Type B pancreatic cell (in vitro differentiated cells): ENCODE data around the gene NTN1. TPM values are rescaled to one million over a fixed set of nuclear protein-coding genes. Genes with fewer than 3 reads are reported as not detected.

Experiments used
- DNase-seq: peaks from one replicate; pipeline ENCODE4 v3.0.0; 2021; ENCODE audit warnings: mixed read lengths; ENCODE audit not compliant: unreplicated experiment; ENCODE audit errors: extremely low spot score
- H3K27ac Mint-ChIP-seq: 2 replicates; pipeline ENCODE4 v1.8.0; 2021; ENCODE audit warnings: mild to moderate bottlenecking, mixed read lengths
- H3K27me3 Mint-ChIP-seq: 2 replicates; pipeline ENCODE4 v1.8.0; 2021; ENCODE audit warnings: mixed read lengths
- H3K36me3 Mint-ChIP-seq: 2 replicates; pipeline ENCODE4 v1.8.0; 2021; ENCODE audit warnings: mixed read lengths
- H3K4me1 Mint-ChIP-seq: one replicate; pipeline ENCODE4 v1.8.0; 2021; ENCODE audit warnings: mixed read lengths; ENCODE audit not compliant: unreplicated experiment
- H3K4me3 Mint-ChIP-seq: 2 replicates; pipeline ENCODE4 v1.8.0; 2021; ENCODE audit warnings: mild to moderate bottlenecking, mixed read lengths
- H3K9me3 Mint-ChIP-seq: 2 replicates; pipeline ENCODE4 v1.8.0; 2021; ENCODE audit warnings: mixed read lengths
- total RNA-seq: library from RNA; stranded (reverse); gene quantifications from 2 replicates; pipeline ENCODE4 v1.2.1, GENCODE V29; 2021; ENCODE audit warnings: low replicate concordance
- TF ChIP-seq, protein P1 (sequence below): fragments of 200-600 bp; sonication (generic); conservative IDR thresholded peaks from 2 replicates; pipeline ENCODE4 v1.5.0; 2021; ENCODE audit warnings: antibody characterized with exemption, mild to moderate bottlenecking

NTN1 gene
- total RNA-seq, 1 donor from 2014 or later = 10.7 TPM

DNA sequence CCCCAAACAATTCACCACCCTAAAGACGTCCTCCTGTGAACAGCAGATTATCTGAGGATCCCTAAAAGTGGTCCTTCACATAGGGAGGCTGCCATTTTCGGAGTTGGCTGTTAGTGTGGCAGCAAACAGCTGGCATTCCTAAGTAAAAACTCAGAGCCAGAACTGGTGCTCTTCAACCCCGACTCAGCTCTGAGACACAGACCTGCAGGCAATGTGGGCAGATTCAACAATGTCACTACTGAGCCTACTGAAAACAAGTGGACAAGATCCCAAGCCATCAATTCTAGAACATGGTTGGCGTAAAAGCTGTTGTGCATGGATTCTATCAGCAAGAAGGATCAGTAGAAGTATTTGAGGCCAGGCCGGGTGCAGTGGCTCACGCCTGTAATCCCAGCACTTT lies 247.2 kb downstream of the NTN1 start:
- H3K4me1 Mint-ChIP-seq = peaks cover 9% of the 10 kb centered on the region
- H3K27ac Mint-ChIP-seq = no peak overlapping the region
- no peak for DNase-seq
- H3K9me3 Mint-ChIP-seq = no peaks in the 10 kb centered on the region
- no peak overlapping the region for H3K4me3 Mint-ChIP-seq
- H3K27me3 Mint-ChIP-seq = no peaks in the 10 kb centered on the region
- TF ChIP-seq, protein P1, sequence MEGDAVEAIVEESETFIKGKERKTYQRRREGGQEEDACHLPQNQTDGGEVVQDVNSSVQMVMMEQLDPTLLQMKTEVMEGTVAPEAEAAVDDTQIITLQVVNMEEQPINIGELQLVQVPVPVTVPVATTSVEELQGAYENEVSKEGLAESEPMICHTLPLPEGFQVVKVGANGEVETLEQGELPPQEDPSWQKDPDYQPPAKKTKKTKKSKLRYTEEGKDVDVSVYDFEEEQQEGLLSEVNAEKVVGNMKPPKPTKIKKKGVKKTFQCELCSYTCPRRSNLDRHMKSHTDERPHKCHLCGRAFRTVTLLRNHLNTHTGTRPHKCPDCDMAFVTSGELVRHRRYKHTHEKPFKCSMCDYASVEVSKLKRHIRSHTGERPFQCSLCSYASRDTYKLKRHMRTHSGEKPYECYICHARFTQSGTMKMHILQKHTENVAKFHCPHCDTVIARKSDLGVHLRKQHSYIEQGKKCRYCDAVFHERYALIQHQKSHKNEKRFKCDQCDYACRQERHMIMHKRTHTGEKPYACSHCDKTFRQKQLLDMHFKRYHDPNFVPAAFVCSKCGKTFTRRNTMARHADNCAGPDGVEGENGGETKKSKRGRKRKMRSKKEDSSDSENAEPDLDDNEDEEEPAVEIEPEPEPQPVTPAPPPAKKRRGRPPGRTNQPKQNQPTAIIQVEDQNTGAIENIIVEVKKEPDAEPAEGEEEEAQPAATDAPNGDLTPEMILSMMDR = no peak
- peaks cover 4% of the 10 kb centered on the region for H3K36me3 Mint-ChIP-seq

DNA sequence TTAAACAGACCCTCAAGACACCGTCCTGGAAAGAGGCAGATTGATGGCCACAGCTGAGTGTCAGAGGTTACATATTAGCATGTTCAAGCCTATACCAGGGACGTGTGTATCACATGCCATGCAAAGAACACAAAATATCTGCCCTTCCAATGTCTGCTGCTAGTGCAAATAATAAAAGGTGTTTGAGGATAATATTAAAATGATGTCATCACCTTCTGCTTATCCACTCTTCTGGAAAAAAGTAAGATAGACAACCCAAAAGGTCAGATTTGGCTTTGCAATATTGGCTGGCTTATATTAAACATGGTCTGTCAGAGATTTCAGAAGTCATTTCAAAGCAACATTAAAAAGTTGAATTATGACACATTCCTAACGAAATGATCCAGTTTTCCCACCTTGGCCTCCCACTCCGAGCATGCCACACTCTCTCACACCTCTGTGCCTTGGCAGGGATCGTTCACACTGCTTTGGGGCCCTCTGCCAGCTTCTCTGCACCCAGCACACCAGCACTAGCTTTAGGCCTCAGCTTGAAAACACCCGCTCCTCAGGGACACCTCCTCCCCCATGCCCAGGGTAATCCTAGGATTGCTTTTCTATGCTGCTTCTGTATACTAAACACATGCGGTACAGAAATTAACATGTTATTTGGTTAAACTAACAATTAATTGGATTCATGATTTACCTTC lies 248.2 kb downstream of the NTN1 start:
- H3K27me3 Mint-ChIP-seq = no peaks in the 10 kb centered on the region
- no peaks in the 10 kb centered on the region for H3K9me3 Mint-ChIP-seq
- no peaks in the 10 kb centered on the region for H3K36me3 Mint-ChIP-seq
- H3K27ac Mint-ChIP-seq = no peak overlapping the region
- no peak for DNase-seq
- H3K4me1 Mint-ChIP-seq = peaks cover 11% of the 10 kb centered on the region
- TF ChIP-seq, protein P1 = no peak
- H3K4me3 Mint-ChIP-seq = no peak overlapping the region

DNA sequence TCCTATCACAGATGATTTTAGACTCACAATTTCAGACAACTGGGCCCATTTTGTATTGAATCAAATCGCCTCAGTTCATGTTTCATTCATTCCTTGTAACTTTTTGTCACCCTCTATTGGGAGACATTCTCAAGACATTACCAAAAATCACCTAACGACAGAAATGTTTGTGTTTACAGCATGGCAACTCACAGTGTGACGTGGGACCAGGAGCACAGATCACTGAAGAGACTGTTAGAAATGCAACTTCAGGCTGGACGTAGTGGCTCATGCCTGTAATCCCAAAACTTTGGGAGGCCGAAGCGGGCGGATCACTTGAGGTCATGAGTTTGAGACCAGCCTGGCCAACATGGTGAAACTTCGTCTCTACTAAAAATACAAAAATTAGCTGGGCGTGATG lies 249.6 kb downstream of the NTN1 start:
- Mint-ChIP-seq H3K4me1 (peaks cover 11% of the 10 kb centered on the region), H3K4me3 (no peak overlapping the region)
- TF ChIP-seq, protein P1 = no peak

DNA sequence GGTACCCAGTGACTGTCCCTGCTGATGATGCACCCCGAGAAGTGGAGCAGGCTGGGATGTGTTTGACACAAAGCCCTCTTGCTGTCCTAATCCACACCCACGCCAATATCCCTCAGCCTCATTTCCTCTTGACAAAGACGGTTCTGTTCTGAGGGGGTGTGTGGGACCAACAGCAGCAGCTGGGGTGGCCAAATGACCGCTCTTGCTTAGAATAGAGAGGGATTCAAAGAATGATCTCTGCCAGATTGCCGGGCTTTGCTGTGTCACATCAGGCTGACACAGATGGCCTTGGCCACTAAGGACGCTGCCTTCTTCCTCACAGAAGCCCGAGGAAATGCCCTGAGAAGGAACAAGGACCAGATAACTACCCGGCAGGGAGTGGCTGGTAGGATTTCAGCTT lies 250.7 kb downstream of the NTN1 start:
- TF ChIP-seq, protein P1 = no peak
- Mint-ChIP-seq H3K9me3 (no peaks in the 10 kb centered on the region), H3K4me1 (peaks cover 11% of the 10 kb centered on the region), H3K4me3 (no peak overlapping the region), H3K27me3 (no peaks in the 10 kb centered on the region), H3K36me3 (peaks cover 4% of the 10 kb centered on the region), H3K27ac (no peak overlapping the region)
- DNase-seq = no peak

More for the DNA sequence above, 249.6 kb downstream of the NTN1 start:
- peaks cover 4% of the 10 kb centered on the region for H3K36me3 Mint-ChIP-seq
- no peak for DNase-seq
- H3K9me3 Mint-ChIP-seq = no peaks in the 10 kb centered on the region
- no peaks in the 10 kb centered on the region for H3K27me3 Mint-ChIP-seq
- no peak overlapping the region for H3K27ac Mint-ChIP-seq

DNA sequence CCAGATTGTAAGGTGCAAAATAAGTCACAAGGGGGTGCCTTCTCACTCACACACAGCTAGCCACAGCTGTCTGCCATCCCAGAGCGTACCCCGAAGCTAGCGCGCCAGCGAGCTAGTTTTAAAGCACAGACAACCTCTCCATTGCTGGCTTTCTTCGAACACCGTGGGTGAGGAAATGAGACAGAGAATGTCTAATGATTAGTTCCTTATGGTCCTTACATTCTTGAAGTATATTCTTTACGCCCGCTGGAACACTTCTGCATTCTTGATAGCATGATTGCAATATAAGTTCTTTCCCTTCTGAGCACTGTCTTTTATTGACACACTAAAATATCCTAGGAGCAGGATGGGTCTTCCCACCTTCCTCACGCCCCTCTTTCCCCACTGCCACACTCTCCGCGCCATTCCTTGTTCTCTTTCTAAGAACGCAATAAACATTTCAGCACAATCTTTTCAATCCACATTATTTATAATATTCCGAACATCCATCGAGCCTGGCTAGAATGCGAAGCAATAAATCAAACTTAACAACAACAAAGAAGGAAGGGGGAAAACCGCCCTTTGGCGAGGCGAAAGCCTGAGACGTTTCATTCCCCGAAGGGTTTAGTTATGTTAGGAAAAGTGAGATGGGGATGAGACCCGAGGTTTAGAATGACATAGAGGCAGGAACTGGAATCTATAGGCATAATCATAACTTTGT lies 251.3 kb downstream of the NTN1 start:
- Mint-ChIP-seq H3K36me3 (peaks cover 4% of the 10 kb centered on the region), H3K9me3 (no peaks in the 10 kb centered on the region), H3K4me3 (no peak overlapping the region), H3K27ac (no peak overlapping the region), H3K27me3 (no peaks in the 10 kb centered on the region), H3K4me1 (peaks cover 11% of the 10 kb centered on the region)
- no peak for DNase-seq
- TF ChIP-seq, protein P1 = no peak
